HS-27A (cell line): Measurements from ENCODE around the gene CRNKL1.

Experiments used
- DNase-seq: peaks from one replicate; pipeline ENCODE4 v3.0.0-alpha.2; 2012; ENCODE audit warnings: low read depth, missing footprints

The CRNKL1 gene

GRCh38 chr20:20063941-20064702 lies 11.9 kb upstream of the CRNKL1 start:
- no peak for DNase-seq

GRCh38 chr20:20060234-20060998 lies 8.2 kb upstream of the CRNKL1 start:
- no peak for DNase-seq

GRCh38 chr20:20051767-20052073 lies 546 bp downstream of the CRNKL1 start:
- DNase-seq, result no peak

- no peak for DNase-seq
These were observed 12.4 kb downstream of the CRNKL1 start for GRCh38 chr20:20039752-20040387.

GRCh38 chr20:20038586-20038985 lies 13.7 kb downstream of the CRNKL1 start:
- DNase-seq, result no peak

GRCh38 chr20:20037960-20038359 lies 14.3 kb downstream of the CRNKL1 start:
- DNase-seq, result no peak

- DNase-seq, result no peak
These were observed 15.5 kb downstream of the CRNKL1 start for GRCh38 chr20:20036756-20037155.

- DNase-seq, result no peak
These were observed 17.8 kb downstream of the CRNKL1 start for GRCh38 chr20:20034486-20034885.

GRCh38 chr20:20031790-20032189 lies 20.5 kb downstream of the CRNKL1 start:
- DNase-seq, result no peak

GRCh38 chr20:20027284-20027683 lies 25.0 kb downstream of the CRNKL1 start:
- DNase-seq, result no peak

GRCh38 chr20:20024942-20025341 lies 27.3 kb downstream of the CRNKL1 start:
- no peak for DNase-seq

- DNase-seq, result no peak
These were observed 28.9 kb downstream of the CRNKL1 start for GRCh38 chr20:20023395-20023794.

- DNase-seq, result no peak
These were observed 29.8 kb downstream of the CRNKL1 start for GRCh38 chr20:20022498-20022897.

- DNase-seq, result no peak
These were observed 30.4 kb downstream of the CRNKL1 start for GRCh38 chr20:20021835-20022234.

- DNase-seq, result no peak
These were observed 31.4 kb downstream of the CRNKL1 start for GRCh38 chr20:20020908-20021307.

- DNase-seq, result no peak
These were observed 33.1 kb downstream of the CRNKL1 start for GRCh38 chr20:20019123-20019522.

GRCh38 chr20:20018366-20018765 lies 33.9 kb downstream of the CRNKL1 start:
- DNase-seq, result no peak

- DNase-seq, result no peak
These were observed 34.5 kb downstream of the CRNKL1 start for GRCh38 chr20:20017844-20018185.

- DNase-seq, result peak; percentile 61
These were observed 35.0 kb downstream of the CRNKL1 start, which contains the start of gene NAA20 for GRCh38 chr20:20017001-20017843. Gene NAA20 (plus strand): TSS chr20:20017362. CDS start chr20:20017397, 35 bp downstream.

GRCh38 chr20:20014659-20015058 lies 37.6 kb downstream of the CRNKL1 start:
- DNase-seq, result no peak

- no peak for DNase-seq
These were observed 39.7 kb downstream of the CRNKL1 start for GRCh38 chr20:20012541-20012940.
